Measurements from ENCODE around the gene FCHSD2.

- TF ChIP-seq EZH2 (IDR thresholded peaks at IDR 0.05; ENCODE audit: insufficient read depth, poor library complexity, severe bottlenecking) (no peak), EZH2phosphoT487 (IDR thresholded peaks at IDR 0.05; ENCODE audit: insufficient read depth, low read depth) (no peak)
Measured at GRCh38 chr11:72899238-72899637, 242.9 kb downstream of the FCHSD2 start.

Data from GM23248 (cell line).